Tibial artery (tissue), 4 donors: ENCODE data around the gene SLU7.

ENCODE experiments used
- DNase-seq, 2 donors: peaks; one replicate each; pipeline ENCODE4 v3.0.0-alpha.2; 2019
- H3K27ac ChIP-seq, 2 donors: fragments of 200-600 bp; sonication (generic) in 1 of 2; 1 replicate in 1 of 2; 2 replicates in 1 of 2; pipeline ENCODE4 v1.5.1; 2018 to 2019; ENCODE audit warnings: mild to moderate bottlenecking in 1 of 2
- H3K27me3 ChIP-seq, 2 donors: fragments of 200-600 bp; sonication (generic) in 1 of 2; one replicate each; pipeline versions ENCODE4 v1.5.1 to v1.6.0; 2016 to 2019
- H3K36me3 ChIP-seq, 3 donors: fragments of 200-600 bp; sonication (generic) in 2 of 3; one replicate each; pipeline ENCODE4 v1.5.1; 2016 to 2019; ENCODE audit warnings: mild to moderate bottlenecking in 2 of 3
- H3K4me1 ChIP-seq, 4 donors: fragments of 200-600 bp; sonication (generic) in 2 of 4; 1 replicate in 3 of 4; 2 replicates in 1 of 4; pipeline ENCODE4 v1.5.1; 2016 to 2019
- H3K4me3 ChIP-seq, 2 donors: fragments of 200-600 bp; sonication (generic) in 1 of 2; 1 replicate in 1 of 2; 2 replicates in 1 of 2; pipeline ENCODE4 v1.5.1; 2018 to 2019; ENCODE audit warnings: mild to moderate bottlenecking in 2 of 2
- H3K9me3 ChIP-seq, 3 donors: fragments of 200-600 bp; sonication (generic) in 1 of 3; one replicate each; pipeline ENCODE4 v1.5.1; 2016 to 2019
- CTCF ChIP-seq, 2 experiments: fragments of 200-600 bp in 1 of 2; fragments of 450-650 bp in 1 of 2; IDR thresholded peaks; one replicate each; pipeline ENCODE4 v1.5.1; 2017 to 2019; ENCODE audit warnings: antibody characterized with exemption in 2 of 2, mild to moderate bottlenecking in 1 of 2, moderate library complexity in 1 of 2
- intact Hi-C: fragments of 100-400 bp; cut with DNase I; formaldehyde crosslinking; loops from one replicate; pipeline ENCODE4 v1.15.0; 2023; ENCODE audit warnings: low total_unique reads

Gene SLU7

DNA sequence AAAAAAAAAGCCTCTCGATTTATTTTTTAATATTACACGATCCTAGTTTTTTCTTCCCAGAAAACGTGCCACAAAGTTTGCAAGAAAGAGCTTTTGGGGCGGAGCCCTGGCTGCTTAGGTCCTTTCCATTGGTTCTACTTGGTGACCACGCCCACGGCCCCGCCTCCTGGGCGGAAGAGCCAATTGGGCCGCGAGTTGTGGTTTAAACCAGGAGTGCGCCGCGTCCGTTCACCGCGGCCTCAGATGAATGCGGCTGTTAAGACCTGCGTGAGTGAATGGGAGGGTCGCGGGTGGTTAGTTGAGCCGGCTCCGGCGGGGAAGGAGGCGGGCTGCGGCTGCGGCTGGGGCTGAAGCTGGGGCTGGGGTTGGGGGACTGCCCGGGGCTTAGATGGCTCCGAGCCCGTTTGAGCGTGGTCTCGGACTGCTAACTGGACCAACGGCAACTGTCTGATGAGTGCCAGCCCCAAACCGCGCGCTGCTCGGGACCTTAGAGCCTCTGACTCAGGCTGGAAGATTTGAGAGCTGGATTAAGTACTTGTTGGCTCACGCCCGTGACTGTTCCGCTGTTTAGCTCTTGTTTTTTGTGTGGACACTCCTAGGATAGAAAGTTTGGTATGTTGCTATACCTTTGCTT, 2.9 kb upstream of the SLU7 start, which contains the start of gene PTTG1:
PTTG1 (plus strand) TSS at position 231 of the 634 bp plus-strand sequence. CDS start 458 bp downstream, outside the sequence.
- no peaks in the 10 kb centered on the region for H3K9me3 ChIP-seq
- intact Hi-C loops: no loop called here
- peak within 1 kb of the TSS; percentile 69 to 72 for H3K27ac ChIP-seq
- no peaks in the 10 kb centered on the region for H3K36me3 ChIP-seq
- peak; percentile 97 for DNase-seq
- H3K27me3 ChIP-seq: no peaks in the 10 kb centered on the region
- H3K4me3 ChIP-seq: peak within 1 kb of the TSS; percentile 59 to 71
- TF ChIP-seq CTCF (IDR thresholded peaks at IDR 0.05): no peak
- peaks cover 0 to 30% (median 18%) of the 10 kb centered on the region in 4 donors for H3K4me1 ChIP-seq

- no peaks in the 10 kb centered on the region for H3K9me3 ChIP-seq
- H3K27ac ChIP-seq: peak overlapping the region in 1 of 2 donors; percentile 86
- DNase-seq: no peak
- H3K4me3 ChIP-seq: no peak overlapping the region
- intact Hi-C loops: no loop called here
- H3K36me3 ChIP-seq: no peaks in the 10 kb centered on the region
- TF ChIP-seq CTCF (IDR thresholded peaks at IDR 0.05): no peak
- peaks cover 0 to 40% (median 20%) of the 10 kb centered on the region in 4 donors for H3K4me1 ChIP-seq
- no peaks in the 10 kb centered on the region for H3K27me3 ChIP-seq
Observed at GRCh38 chr5:160420331-160420610, 1.4 kb upstream of the SLU7 start.

DNA sequence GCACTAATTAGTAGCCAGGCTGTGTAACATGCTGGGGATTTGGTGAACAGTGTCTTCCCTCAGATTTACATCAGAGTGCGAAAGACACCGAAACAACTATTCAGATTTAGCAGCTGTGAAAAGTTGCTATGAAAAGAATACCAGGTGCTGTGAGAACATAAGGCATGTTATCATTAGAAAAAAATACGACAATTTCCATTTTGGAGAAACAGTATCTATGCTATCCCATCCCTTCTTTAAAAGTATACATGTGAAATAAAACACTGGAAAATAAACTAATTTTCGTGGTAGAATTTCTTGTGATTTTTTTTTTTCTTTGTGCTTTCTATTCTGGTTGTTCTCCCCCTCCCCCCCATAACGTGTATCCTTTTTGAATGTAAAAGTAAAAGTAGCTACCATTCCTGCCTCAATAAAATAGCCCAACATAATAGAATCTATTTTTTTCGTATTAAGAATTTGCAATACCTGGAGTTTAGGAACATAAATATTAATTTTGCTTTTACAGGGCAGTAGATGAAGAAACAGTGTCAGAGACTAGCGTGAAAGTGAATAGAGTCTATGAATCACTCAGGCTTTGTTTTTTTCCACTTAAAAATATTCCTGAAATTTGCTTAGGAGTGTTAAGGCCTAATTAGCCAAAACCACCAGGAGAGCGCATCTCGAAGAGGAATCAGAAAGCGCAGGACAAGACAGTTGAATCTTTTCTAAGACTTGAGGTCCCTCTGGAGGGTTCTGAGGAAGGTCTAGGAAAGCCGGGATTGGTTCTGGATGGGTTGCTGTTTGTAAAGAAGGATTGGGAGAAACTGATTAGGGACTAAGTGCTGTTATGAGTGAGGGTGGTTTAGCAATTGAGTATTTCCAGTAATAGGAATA, 813 bp upstream of the SLU7 start:
- peaks cover 0 to 5% (median 5%) of the 10 kb centered on the region in 3 donors for H3K36me3 ChIP-seq
- peak overlapping the region; percentile 86 to 91 for H3K27ac ChIP-seq
- no peak for DNase-seq
- intact Hi-C loops: no loop called here
- no peak for TF ChIP-seq CTCF (IDR thresholded peaks at IDR 0.05)
- peaks cover 0 to 40% (median 21%) of the 10 kb centered on the region in 4 donors for H3K4me1 ChIP-seq
- H3K4me3 ChIP-seq: peak overlapping the region; percentile 65 to 82
- H3K9me3 ChIP-seq: no peaks in the 10 kb centered on the region
- H3K27me3 ChIP-seq: no peaks in the 10 kb centered on the region

DNA sequence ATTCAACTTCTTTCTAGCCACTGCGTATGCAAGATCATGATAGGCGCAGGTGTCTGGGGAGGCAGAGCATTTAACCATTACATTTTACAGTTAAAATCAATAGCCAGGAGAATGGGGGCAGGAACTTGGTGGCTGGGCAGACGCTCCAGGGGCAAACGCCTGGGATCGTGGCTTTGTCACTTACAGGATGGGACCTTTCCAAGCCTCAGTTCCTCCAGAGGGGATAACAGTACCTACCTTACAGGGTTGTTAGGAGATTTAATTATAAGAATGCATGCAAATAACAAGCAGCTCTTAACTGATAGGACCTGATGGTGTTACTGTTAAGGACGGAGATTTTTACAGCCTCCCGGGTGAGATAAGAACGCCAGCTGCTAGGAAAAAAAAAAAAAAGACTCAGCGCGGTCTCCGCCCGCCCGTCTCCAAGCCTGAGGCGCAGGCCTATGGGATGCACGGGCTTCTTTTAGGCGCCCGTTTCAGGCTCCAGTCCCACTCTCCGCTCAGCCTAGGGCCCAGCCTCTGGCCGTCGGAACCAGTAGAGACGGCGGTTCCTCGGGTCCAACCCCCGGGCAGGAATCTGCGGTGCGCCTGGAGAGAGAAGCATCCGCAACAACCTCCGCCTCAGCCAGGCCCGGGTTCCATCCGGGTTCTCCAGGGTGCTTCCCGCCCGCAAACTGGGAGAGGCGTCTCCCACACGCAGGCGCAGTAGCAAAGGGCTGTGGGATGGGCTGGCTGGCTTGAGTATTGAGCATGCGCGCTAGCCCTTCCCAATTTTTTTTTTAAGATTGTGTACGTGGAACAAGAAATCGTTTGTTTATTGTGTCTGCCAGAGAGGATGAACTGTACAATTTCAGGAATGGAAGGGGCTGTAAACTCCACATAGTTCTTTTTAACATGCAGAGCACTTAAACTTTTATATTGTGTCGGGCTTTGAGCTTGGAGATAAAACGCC, 19.2 kb downstream of the SLU7 start, which contains the start of gene FAM200C:
FAM200C (minus strand) TSS at position 653 of the 952 bp plus-strand sequence. CDS start 4,564 bp downstream, outside the sequence.
- Histone ChIP-seq H3K36me3 (peaks cover 23 to 33% (median 32%) of the 10 kb centered on the region in 3 donors), H3K4me3 (peak within 1 kb of the TSS; percentile 62 to 70), H3K9me3 (no peaks in the 10 kb centered on the region), H3K27ac (peak within 1 kb of the TSS; percentile 87 to 91), H3K4me1 (peaks cover 0 to 38% (median 27%) of the 10 kb centered on the region in 4 donors), H3K27me3 (no peaks in the 10 kb centered on the region)
- intact Hi-C loops: no loop called here
- DNase-seq: peak; percentile 91 to 95
- no peak for TF ChIP-seq CTCF (IDR thresholded peaks at IDR 0.05)

DNA sequence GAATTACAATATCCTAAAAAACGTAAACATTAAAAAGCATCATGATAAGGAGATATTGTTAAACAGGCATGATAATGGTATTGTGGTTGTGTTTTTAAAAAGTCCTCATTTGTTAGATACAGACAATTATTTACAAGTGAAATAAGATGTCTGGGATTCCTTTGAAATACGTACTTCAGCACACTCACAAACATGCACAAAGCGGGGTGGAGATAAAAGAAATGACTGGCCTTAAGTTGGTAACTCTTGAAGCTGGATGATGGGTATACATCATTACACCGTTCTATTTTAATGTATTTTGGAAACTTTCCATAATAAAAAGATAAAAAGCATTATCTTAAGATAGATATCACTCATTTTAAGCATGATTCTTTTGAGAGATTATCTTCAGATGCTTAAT, 20.1 kb downstream of the SLU7 start:
- H3K4me3 ChIP-seq: peak overlapping the region; percentile 62 to 70
- H3K27me3 ChIP-seq: no peaks in the 10 kb centered on the region
- DNase-seq: no peak
- no peak for TF ChIP-seq CTCF (IDR thresholded peaks at IDR 0.05)
- H3K36me3 ChIP-seq: peaks cover 15 to 24% (median 23%) of the 10 kb centered on the region in 3 donors
- intact Hi-C loops: no loop called here
- peaks cover 0 to 46% (median 30%) of the 10 kb centered on the region in 4 donors for H3K4me1 ChIP-seq
- no peaks in the 10 kb centered on the region for H3K9me3 ChIP-seq
- H3K27ac ChIP-seq: peak overlapping the region; percentile 87 to 91
